Measurements from ENCODE around the gene PNMA8C. TPM values are rescaled to one million over a fixed set of nuclear protein-coding genes. Genes with fewer than 3 reads are reported as not detected.
A peak's percentile ranks its signal among the peaks of the same experiment; 100 is the strongest.

The PNMA8C gene
- total RNA-seq, 4 donors from 2014 or later, result not detected

DNA sequence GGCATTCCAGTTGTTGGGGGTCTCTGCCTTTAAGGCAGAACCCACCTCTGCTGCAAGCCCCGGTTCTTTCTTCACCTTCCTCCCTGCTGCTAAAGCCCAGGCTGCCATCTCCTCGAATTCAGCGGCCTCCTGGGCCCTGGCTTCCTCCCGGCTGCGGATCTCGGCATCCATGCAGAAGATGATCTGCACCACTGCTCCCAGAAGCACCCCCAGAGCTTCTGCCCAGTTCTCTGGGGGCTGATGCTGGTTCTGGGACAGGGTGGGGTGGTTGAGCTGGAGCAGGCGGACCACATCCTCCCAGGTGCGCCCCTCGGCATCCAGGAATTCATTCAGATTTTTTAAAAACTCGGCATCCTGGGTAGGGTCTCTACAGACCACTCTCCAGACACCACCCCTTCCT is 41.6 kb upstream of the PNMA8C start:
- DNase-seq (ENCODE audit: low spot score), result no peak
- no peak for ATAC-seq (ENCODE audit: low FRiP score)
- TF ChIP-seq, protein P1, sequence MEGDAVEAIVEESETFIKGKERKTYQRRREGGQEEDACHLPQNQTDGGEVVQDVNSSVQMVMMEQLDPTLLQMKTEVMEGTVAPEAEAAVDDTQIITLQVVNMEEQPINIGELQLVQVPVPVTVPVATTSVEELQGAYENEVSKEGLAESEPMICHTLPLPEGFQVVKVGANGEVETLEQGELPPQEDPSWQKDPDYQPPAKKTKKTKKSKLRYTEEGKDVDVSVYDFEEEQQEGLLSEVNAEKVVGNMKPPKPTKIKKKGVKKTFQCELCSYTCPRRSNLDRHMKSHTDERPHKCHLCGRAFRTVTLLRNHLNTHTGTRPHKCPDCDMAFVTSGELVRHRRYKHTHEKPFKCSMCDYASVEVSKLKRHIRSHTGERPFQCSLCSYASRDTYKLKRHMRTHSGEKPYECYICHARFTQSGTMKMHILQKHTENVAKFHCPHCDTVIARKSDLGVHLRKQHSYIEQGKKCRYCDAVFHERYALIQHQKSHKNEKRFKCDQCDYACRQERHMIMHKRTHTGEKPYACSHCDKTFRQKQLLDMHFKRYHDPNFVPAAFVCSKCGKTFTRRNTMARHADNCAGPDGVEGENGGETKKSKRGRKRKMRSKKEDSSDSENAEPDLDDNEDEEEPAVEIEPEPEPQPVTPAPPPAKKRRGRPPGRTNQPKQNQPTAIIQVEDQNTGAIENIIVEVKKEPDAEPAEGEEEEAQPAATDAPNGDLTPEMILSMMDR (IDR thresholded peaks at IDR 0.05), result no peak

DNA sequence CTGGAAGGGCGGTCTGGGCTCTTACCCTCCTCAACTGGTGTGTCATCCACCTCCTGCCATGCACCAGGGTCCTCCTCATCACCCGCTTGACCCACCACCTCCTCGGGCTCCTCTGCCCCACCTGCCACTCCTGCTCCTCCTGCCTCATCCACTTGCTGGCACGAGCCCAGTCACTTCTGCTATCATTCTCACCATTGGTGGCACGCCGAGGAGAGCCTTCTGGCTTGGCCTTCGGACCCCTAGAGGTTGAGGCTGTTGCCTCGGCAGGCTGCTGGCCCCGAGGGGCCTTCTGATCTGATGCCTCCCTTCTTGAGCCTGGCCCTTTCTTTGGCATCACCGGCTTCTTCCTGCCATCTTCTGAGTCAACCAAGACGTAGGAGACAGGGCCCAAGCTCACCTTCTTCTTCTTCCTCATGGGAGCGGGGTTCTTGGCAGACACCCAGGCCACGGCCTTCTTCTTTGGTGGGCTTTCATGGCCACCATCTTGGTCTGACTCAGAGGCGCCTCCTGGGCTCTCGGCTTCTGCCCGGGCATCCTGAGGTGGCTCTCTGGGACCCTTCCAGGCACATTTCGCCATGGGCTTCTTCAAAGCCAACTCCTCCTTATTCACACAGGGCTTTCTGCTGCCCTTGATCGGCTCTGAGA is 40.9 kb upstream of the PNMA8C start:
- TF ChIP-seq, protein P1 (IDR thresholded peaks at IDR 0.05), result no peak
- DNase-seq (ENCODE audit: low spot score) (no peak), ATAC-seq (ENCODE audit: low FRiP score) (no peak)

DNA sequence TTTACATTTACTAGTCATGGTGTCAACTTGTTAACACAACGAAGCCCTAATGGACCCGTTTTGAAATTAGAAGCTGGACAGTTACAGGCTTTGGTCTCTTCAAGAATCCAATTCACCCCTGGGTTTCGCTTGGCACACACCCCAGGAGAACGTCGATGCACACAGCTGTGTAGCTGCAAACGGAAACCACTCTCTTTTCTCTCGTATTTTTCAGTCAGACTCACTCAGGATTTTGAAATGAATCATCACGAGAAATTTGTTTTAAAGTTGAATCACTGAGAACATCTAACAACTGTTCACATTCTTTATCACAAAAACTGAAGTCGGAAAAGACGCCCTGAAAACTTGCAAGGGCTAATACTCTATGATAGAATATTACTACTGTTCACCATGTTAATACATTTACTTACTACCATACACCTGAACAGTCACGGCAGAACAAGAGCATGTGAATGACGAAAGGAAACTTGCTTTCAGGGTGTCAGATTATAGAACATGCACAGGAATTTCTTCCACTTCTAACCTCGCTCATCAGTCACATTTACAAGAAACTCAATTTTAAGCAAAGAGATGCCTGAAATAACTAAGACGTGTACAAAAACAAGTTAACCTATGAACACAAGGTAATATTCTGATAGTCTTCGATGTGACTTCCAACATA is 37.9 kb upstream of the PNMA8C start:
- ATAC-seq (ENCODE audit: low FRiP score) (peak; percentile 27), DNase-seq (ENCODE audit: low spot score) (no peak)
- TF ChIP-seq, protein P1 (IDR thresholded peaks at IDR 0.05), result no peak

DNA sequence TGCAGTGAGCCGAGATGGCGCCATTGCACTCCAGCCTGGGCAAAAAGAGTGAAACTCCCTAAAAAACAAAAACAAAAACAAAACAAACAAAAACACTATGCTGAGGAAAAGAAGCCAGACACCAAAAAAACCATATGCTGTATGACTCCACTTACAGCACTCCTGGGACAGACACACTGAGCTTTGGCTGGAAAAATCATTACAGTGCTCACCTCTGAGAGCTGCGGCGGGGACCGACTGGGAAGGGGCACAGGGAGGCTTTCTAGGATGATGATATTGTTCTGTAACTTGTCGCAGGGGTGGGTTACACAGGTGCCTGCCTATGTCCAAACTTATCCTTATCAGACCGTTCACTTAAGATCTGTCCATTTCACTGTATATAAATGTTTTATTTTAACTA is 34.8 kb upstream of the PNMA8C start:
- DNase-seq (ENCODE audit: low spot score), result no peak
- no peak for ATAC-seq (ENCODE audit: low FRiP score)
- TF ChIP-seq, protein P1 (IDR thresholded peaks at IDR 0.05), result no peak

DNA sequence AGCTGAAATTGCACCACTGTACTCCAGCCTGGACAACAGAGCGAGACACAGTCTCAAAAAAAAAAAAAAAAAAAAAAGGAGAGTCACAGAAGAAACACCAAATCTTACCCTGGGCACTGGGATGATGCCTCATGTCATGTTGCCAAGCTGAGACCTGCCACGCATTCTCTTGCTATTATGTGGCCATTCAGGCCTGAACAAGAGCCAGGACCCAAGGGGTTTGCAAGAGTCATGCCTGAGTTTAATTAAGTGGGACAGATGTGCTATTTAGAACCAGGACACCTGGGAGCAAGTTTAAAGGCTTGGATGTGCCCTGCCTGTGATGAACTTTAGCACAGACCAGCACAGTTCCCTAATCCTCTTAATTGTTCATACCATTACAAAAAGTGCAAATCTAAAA is 32.8 kb upstream of the PNMA8C start:
- ATAC-seq (ENCODE audit: low FRiP score) (no peak), DNase-seq (ENCODE audit: low spot score) (no peak)
- TF ChIP-seq, protein P1 (IDR thresholded peaks at IDR 0.05), result no peak

DNA sequence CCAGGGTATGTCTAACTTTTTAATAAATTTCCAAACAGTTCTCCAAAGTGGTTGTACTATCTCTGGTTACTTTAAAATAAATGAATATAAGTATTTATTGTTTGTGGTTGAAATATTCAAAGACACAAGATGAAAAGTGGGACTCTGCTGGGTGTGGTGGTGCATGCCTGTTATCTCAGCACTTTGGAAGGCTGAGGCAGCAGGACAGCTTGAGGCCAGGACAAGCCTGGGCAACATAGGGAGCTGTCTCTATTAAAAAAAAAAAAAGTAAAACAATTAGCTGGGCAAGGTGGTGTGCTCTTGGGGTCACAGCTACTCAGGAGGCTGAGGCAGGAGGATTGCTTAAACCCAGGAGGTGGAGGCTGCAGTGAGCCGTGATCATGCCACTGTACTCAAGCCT is 32.2 kb upstream of the PNMA8C start:
- ATAC-seq (ENCODE audit: low FRiP score) (no peak), DNase-seq (ENCODE audit: low spot score) (no peak)
- TF ChIP-seq, protein P1 (IDR thresholded peaks at IDR 0.05), result no peak

DNA sequence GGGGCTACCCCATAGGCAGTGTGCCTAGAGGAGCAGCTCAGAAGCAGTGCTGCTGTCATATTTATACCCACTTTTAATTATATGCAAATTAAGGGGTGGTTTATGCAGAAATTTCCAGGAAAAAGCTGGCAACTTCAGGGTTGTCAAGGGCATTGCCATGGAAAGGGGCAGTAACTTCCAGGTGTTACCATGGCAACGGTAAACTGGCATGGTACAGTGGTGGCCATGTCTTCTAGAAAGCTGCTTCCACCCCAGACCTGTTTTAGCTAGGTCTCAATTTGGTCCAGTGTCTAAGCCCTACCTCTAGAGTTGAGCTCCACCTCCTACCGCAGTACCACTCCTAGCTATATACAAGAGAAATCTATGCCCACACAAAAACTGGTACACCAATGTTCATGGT is 31.3 kb upstream of the PNMA8C start:
- TF ChIP-seq, protein P1 (IDR thresholded peaks at IDR 0.05), result no peak
- no peak for ATAC-seq (ENCODE audit: low FRiP score)

More for the DNA sequence above, 31.3 kb upstream of the PNMA8C start:
- no peak for DNase-seq (ENCODE audit: low spot score)

Data from omental fat pad (tissue), 4 donors.